GM12891 (cell line): ENCODE data around the gene ESYT3.

Source experiments
- DNase-seq: peaks from one replicate; pipeline ENCODE4 v3.0.0; 2011; ENCODE audit warnings: low spot score; ENCODE audit not compliant: insufficient read length
- FAIRE-seq: peaks from 2 replicates; lab custom pipeline; 2011; peaks lifted over from hg19 to GRCh38; lab: Jason Lieb, UNC
- PAX5 ChIP-seq: IDR thresholded peaks from 2 replicates; pipeline ENCODE4 v1.6.1; 2011; ENCODE audit warnings: low read length, moderate library complexity, mild to moderate bottlenecking; ENCODE audit not compliant: insufficient read depth, severe bottlenecking
- POLR2A ChIP-seq: IDR thresholded peaks from 2 replicates; pipeline ENCODE4 v1.6.1; 2011; ENCODE audit warnings: low read depth, low read length, control low read depth
- POLR2AphosphoS5 ChIP-seq: IDR thresholded peaks from 2 replicates; pipeline ENCODE4 v1.6.1; 2011; ENCODE audit warnings: low read depth, low read length, control low read depth
- POU2F2 ChIP-seq: IDR thresholded peaks from 2 replicates; pipeline ENCODE4 v1.6.1; 2011; ENCODE audit warnings: low read depth, mild to moderate bottlenecking, control low read depth, low read length, moderate library complexity
- SPI1 ChIP-seq: IDR thresholded peaks from 2 replicates; pipeline ENCODE4 v1.6.1; 2011; ENCODE audit warnings: low read depth, low read length, control low read depth
- TAF1 ChIP-seq: IDR thresholded peaks from 2 replicates; pipeline ENCODE4 v1.6.1; 2011; ENCODE audit warnings: low read depth, low read length, control low read depth

Gene ESYT3

GRCh38 chr3:138459619-138460535 is 25.5 kb downstream of the ESYT3 start:
- no peak for TF ChIP-seq SPI1
- TF ChIP-seq TAF1 = no peak
- TF ChIP-seq POU2F2 = no peak
- TF ChIP-seq PAX5 = no peak
- TF ChIP-seq POLR2A = no peak
- no peak for TF ChIP-seq POLR2AphosphoS5
- no peak for DNase-seq
- no peak for FAIRE-seq

- TF ChIP-seq POLR2AphosphoS5 (no peak), POLR2A (no peak), PAX5 (no peak), POU2F2 (no peak), TAF1 (no peak), SPI1 (no peak)
- no peak for FAIRE-seq
- DNase-seq = no peak
These were observed 26.3 kb downstream of the ESYT3 start for GRCh38 chr3:138460536-138461205.

- DNase-seq (no peak), FAIRE-seq (no peak)
- TF ChIP-seq TAF1 (no peak), POLR2AphosphoS5 (no peak), SPI1 (no peak), POU2F2 (no peak), POLR2A (no peak), PAX5 (no peak)
These were observed 26.8 kb downstream of the ESYT3 start for GRCh38 chr3:138461246-138461645.

- DNase-seq (no peak), FAIRE-seq (no peak)
- TF ChIP-seq SPI1 = no peak
- TF ChIP-seq TAF1 = no peak
- no peak for TF ChIP-seq POU2F2
- TF ChIP-seq PAX5 = no peak
- no peak for TF ChIP-seq POLR2AphosphoS5
- no peak for TF ChIP-seq POLR2A
These were observed 27.5 kb downstream of the ESYT3 start for GRCh38 chr3:138461896-138462295.

DNA sequence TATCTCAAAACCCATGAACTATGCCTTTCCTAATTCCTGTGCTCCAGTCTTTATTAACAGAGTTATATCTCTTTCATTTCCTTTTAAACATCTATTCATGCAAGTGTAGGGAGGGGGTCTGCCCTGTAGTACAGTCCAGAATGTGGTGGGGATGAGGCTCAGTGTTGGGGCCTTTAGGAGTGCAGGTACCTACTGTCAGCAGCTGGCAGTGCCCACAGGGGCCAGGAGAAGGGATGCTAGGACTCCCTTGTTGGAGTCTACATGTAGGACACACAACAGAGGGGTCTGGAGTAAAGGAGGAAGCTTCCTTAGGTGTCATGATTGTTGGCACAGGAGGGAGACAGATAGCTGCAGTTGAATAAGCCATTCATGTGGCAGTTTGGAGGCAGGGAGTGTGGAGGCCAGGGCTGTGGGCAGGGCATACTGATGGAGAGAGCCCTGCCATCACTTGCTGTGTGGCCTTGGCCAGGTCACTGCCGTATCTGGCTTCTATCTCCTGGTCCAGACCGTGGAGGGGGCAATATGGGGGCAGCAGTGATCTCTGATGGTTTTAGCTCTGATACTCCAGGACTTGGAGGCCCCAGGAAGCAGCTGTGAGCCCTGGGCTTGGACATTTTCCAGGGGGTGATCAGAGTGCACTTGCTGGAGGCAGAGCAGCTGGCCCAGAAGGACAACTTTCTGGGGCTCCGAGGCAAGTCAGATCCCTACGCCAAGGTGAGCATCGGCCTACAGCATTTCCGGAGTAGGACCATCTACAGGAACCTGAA is 29.5 kb downstream of the ESYT3 start:
- no peak for DNase-seq
- FAIRE-seq = no peak
- TF ChIP-seq PAX5 = no peak
- TF ChIP-seq POU2F2 = no peak
- TF ChIP-seq SPI1 = no peak
- TF ChIP-seq POLR2AphosphoS5 = no peak
- TF ChIP-seq POLR2A = no peak
- TF ChIP-seq TAF1 = no peak

- DNase-seq = no peak
- FAIRE-seq = no peak
- no peak for TF ChIP-seq POLR2A
- no peak for TF ChIP-seq POLR2AphosphoS5
- TF ChIP-seq POU2F2 = no peak
- no peak for TF ChIP-seq SPI1
- no peak for TF ChIP-seq TAF1
- no peak for TF ChIP-seq PAX5
These were observed 30.1 kb downstream of the ESYT3 start for GRCh38 chr3:138464491-138464860.

GRCh38 chr3:138465451-138465850 is 31.0 kb downstream of the ESYT3 start:
- DNase-seq (no peak), FAIRE-seq (no peak)
- no peak for TF ChIP-seq POU2F2
- no peak for TF ChIP-seq TAF1
- no peak for TF ChIP-seq POLR2A
- TF ChIP-seq PAX5 = no peak
- no peak for TF ChIP-seq SPI1
- TF ChIP-seq POLR2AphosphoS5 = no peak

GRCh38 chr3:138465925-138466324 is 31.5 kb downstream of the ESYT3 start:
- DNase-seq = no peak
- TF ChIP-seq POLR2A (no peak), SPI1 (no peak), TAF1 (no peak), POU2F2 (no peak), POLR2AphosphoS5 (no peak), PAX5 (no peak)
- no peak for FAIRE-seq

DNA sequence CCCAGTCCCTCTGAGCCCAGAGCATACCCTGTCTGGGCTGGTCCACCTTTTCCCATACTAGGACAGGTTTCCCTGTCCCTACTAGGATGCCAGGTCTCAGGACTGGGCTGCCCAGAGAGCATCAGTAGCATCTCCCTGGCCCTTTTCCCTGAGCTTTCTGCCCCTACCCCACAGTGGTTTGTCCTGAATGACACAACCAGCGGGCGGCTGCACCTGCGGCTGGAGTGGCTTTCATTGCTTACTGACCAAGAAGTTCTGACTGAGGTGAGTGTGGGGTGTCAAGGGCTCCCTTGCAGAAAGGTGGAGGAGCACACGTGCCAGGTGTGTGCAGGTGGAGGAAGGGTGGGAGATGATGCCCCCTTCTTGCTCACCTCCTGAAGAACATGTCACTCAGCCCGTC is 33.5 kb downstream of the ESYT3 start:
- FAIRE-seq = no peak
- no peak for DNase-seq
- TF ChIP-seq SPI1 = no peak
- TF ChIP-seq POU2F2 = no peak
- no peak for TF ChIP-seq POLR2A
- TF ChIP-seq PAX5 = no peak
- TF ChIP-seq POLR2AphosphoS5 = no peak
- no peak for TF ChIP-seq TAF1
